Epithelial cell of proximal tubule (primary cell): ENCODE results near the gene OR11A1. TPM values are rescaled to one million over a fixed set of nuclear protein-coding genes. Genes with fewer than 3 reads are reported as not detected.

Experiments used
- DNase-seq: peaks from one replicate; pipeline ENCODE4 v3.0.0-alpha.2; 2011; ENCODE audit warnings: low read depth
- H3K4me3 ChIP-seq: 2 replicates; pipeline ENCODE4 v1.5.1; 2011; ENCODE audit warnings: low read depth, mild to moderate bottlenecking, low read length
- CTCF ChIP-seq: conservative IDR thresholded peaks from 2 replicates; pipeline ENCODE4 v1.5.1; 2012; ENCODE audit warnings: low read depth, mild to moderate bottlenecking, low read length
- total RNA-seq: library from RNA; depleted of rRNA; stranded (reverse); fragments of >200 nt; gene quantifications from 2 replicates; pipeline ENCODE4 v1.2.3, GENCODE V29; 2015

OR11A1 gene
- total RNA-seq, 1 donor from 2014 or later: not detected

- TF ChIP-seq CTCF: no peak
- H3K4me3 ChIP-seq: no peak overlapping the region
- no peak for DNase-seq
These were observed 32.7 kb downstream of the OR11A1 start for GRCh38 chr6:29424168-29424567.

- no peak overlapping the region for H3K4me3 ChIP-seq
- TF ChIP-seq CTCF: no peak
- peak; percentile 44 for DNase-seq
These were observed 37.4 kb downstream of the OR11A1 start for GRCh38 chr6:29419516-29419915.

DNA sequence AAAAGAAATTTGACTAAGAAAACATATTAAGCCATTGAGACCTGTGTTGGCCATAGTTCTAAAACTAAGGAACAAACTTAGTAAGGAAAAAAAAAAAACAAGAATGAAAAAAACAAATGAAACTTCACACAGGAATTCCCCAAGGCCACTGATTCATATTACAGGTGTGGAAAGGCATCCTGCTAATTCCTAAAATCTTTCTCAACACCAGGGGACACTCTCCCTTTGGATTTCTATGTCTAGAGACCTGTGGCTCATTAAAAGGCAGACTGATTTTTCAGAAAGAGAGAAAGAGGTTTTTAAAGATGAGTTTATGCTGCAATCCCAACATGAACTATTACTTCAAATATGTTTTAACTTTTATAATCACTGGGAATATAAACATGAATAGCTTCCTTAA is 42.3 kb downstream of the OR11A1 start, which contains the start of gene OR12D1:
OR12D1 (plus strand) TSS at position 341 of the 400 bp plus-strand sequence.
- peak; percentile 50 for TF ChIP-seq CTCF
- H3K4me3 ChIP-seq: no peak within 1 kb of the TSS
- DNase-seq: peak; percentile 37

DNA sequence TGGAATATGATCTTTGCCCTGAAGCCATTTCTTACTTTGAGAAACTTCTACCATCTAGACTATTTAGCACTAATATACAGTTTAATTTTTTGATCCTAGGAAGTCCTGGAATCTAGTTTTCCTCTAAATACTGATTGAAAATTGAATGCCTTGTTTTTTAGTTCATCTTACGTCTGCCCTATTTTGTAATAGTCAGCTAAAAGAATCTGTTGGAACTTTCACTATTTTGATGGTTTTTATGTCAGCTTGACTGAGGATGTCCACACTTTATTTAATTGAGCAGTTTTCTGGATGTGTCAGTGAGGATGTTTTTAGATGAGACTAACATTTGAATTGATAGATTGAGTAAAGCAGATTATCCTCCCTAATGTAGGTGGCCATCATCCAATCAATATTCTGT is 53.1 kb downstream of the OR11A1 start:
- no peak for DNase-seq
- H3K4me3 ChIP-seq: no peak overlapping the region
- no peak for TF ChIP-seq CTCF

- no peak for TF ChIP-seq CTCF
- DNase-seq: no peak
These were observed 57.3 kb downstream of the OR11A1 start for GRCh38 chr6:29399525-29399924.

GRCh38 chr6:29395331-29395730 is 61.5 kb downstream of the OR11A1 start, which contains the start of gene OR12D2:
OR12D2 (plus strand) TSS chr6:29395631; CDS start chr6:29396700, 1,069 bp downstream.
- no peak for DNase-seq
- H3K4me3 ChIP-seq: no peak within 1 kb of the TSS
- no peak for TF ChIP-seq CTCF

More at GRCh38 chr6:29399525-29399924, 57.3 kb downstream of the OR11A1 start:
- no peak overlapping the region for H3K4me3 ChIP-seq

- H3K4me3 ChIP-seq: no peak overlapping the region
- DNase-seq: no peak
- no peak for TF ChIP-seq CTCF
These were observed 68.3 kb downstream of the OR11A1 start for GRCh38 chr6:29388533-29388932.
